NCI-H2196 treated with DMSO at 0.1 percent for 48 hours (cell line): ENCODE measurements around the gene WWOX.
"Not testable (repeated sequence)": the region's sequence is repeated elsewhere in the genome, so short reads cannot be mapped to it uniquely, and the experiment has no call there.

ENCODE experiments used
- DNase-seq: peaks from one replicate; lab custom pipeline; 2025; ENCODE audit not compliant: unreplicated experiment; lab: John Stamatoyannopoulos, UW

The WWOX gene

GRCh38 chr16:78513838-78514237 lies 414.4 kb downstream of the WWOX start:
- DNase-seq = no peak

GRCh38 chr16:78514888-78515287 lies 415.4 kb downstream of the WWOX start:
- not testable (repeated sequence) for DNase-seq

DNA sequence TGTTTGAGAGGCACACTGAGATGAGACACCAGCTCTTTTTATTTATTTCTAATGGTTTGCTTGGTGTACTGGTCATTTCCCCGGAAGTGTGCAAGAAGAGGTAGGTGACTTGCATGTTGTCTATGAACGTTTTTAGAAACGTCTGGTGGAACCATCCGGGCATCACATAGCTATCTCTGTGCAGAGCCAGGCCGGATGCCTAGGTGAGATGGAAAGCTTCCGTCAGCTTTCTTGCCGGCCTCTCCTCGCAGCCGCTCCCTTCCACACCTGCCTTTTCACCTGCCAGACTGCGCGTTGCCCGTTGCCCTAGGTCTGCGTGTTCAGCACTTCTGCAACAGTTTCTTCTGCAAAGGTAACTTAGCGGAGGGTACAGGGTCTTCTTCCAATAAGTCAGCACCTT lies 416.0 kb downstream of the WWOX start:
- no peak for DNase-seq

DNA sequence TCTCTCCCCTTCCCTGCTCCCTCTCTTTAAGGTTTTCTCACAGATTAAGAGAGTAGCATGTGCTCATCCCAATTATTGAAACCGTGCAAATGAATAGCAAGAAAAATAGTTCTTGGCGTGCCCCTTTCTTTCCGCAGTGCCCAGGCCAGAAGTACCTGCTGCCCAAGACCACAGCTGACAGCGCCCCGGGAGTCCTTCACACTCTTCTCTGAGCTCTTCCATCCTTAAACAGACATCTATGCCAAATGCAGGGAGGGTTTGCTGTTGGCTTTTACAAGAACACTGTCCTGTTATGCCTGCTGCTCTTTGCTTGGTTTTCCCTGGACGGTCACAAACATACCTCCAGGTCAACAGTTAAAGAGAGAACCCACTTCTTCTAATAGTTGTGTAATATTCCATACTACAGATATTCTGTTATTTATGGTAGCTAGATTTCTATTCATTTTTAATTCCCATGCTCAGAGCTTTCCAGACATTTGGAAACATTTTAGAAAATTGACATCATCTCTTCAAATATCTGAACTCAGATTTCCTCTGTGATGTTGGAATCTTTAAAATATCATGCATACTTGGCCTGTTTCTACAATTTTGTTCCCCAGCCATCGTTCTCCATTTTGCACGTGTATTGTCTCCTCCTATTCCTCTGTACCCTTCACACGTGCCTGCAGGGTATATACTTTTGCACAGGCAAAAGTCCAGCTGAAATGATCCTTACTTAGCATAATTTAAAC lies 416.7 kb downstream of the WWOX start:
- DNase-seq = no peak

GRCh38 chr16:78519896-78520295 lies 420.4 kb downstream of the WWOX start:
- no peak for DNase-seq

- DNase-seq = no peak
These were observed 421.0 kb downstream of the WWOX start for GRCh38 chr16:78520470-78520869.

- no peak for DNase-seq
These were observed 422.9 kb downstream of the WWOX start for GRCh38 chr16:78522327-78522726.

DNA sequence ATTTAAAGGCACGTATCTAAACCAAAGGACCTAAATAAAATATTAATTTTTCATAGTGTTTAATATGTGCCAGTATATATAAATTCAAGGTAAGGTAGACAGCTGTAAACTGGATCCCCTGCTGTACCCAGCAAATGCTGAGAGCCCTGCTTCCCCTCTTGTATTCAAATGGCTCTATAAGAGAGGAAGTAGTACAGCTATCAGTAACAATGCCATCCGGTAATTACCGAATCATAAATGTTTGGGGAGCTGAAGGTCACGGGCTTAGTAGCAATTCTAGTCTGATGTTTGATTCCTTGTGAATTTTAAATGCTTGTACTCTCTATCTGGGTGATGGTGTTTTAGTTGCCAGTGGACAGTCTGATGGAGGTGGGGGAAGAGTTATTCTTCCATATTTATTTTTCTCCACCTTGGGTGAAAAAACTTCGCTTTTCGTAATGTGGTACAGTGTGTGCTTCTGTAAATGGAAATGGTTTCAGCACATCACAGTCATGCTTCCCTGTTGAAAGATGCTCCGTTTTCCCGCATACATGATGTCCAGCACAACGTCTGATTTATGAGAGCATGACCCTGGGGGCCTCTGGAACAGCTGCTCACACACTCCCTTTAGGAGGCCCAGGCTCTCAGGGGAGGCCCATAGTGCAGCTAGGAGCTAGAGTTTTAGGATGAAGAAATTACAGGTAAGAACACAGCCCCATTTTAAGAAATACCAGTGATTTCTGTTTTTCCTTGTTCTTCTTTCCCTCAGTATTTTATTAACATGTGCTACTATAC lies 423.9 kb downstream of the WWOX start:
- DNase-seq = no peak

- DNase-seq = no peak
These were observed 424.7 kb downstream of the WWOX start for GRCh38 chr16:78524066-78524595.

- no peak for DNase-seq
These were observed 428.8 kb downstream of the WWOX start for GRCh38 chr16:78528265-78528664.

GRCh38 chr16:78529881-78530280 lies 430.4 kb downstream of the WWOX start:
- DNase-seq = no peak

DNA sequence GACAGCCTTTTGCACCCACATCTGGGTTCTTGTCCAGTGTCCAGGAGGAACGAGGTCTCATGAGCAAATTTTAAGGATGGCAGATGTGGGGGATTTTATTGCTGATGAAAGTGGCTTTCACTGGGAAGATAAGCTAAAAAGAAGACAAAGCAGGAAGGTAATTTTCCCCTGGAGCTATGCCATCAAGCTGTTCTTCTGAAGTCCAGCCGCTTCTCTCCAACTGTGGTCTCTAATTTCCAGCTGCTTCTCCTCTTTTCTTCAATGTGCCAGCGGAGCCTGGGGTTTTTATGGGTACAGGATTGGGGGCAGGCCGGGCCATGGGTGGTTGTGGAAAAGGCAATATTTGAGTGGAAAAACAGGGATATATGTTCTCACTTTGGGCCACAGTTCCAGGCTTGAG lies 430.8 kb downstream of the WWOX start:
- DNase-seq = no peak

DNA sequence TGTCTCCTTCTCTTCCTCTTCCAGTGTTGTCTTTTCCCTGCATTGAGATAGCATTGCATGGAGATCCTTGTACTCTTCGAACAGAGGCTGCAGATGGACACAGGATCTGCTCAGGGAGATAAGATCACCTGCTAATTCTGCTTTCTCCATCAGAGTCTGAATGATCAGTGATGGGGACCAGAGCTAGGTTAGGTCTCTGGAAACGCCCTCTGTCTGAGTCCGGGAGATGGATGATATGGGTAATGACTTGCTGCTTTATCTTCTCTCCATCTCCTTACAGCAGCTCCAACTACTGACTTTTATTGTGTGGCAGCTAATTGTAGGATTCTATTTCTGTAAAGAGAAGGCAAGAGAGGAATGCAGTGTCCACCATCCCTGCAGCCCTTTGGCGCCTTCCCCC lies 435.6 kb downstream of the WWOX start:
- no peak for DNase-seq

DNA sequence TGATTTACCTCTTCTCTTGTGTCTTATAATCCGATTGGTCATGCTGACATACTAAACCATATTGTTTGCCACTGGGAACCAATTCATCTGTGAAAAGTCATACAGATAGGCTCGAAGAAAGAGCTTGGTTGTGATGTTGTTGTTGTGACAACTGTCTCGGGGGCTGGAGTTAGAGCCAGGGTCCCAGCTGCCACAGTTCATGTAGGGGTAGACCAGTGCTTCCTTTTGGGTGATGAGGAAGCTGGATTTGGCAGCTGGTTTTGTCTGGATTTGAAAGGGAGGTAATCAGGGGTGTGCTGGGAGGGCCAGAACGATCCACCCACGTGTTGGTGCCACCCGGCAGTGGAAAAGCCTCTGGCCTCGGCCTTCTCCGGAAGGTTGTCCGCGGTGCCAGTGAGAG lies 438.1 kb downstream of the WWOX start:
- no peak for DNase-seq

DNA sequence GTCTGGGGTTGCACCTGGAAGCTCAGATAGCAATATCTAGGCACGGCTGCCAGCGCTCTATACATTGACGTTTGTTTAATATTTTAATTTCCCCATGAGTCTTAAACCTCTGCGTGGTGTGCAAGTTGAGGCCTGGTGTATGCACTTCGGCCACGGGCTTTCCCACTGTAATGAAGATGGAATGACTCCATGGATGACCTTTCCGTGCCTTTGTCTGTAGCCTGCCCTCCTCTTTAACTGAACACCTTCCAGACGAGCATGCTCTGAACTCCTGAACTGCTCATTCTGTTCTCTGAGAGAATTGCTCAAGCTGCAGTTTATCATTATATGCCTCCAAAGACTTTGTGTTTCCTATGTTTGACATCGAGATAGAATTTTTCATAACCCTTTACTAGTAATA lies 438.8 kb downstream of the WWOX start:
- no peak for DNase-seq

GRCh38 chr16:78538919-78539318 lies 439.5 kb downstream of the WWOX start:
- no peak for DNase-seq

DNA sequence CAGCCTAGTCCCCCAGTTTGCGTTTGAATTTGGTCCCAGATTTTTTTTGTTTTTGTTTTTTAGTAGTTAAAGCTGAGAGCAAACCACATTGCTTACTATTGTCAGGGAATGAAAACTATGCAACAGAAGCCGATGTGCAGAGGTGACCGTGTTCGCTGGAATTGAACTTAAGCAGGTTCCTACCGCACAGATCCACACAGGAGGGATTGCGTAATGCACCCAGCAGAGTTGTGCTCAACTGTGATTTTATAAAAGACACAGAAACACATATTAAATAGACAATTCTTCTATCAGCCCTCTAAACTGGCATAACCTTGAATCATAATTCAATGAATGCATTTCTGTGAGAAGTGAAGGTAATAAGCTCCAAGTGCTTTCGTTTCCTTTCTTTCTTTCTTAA lies 443.0 kb downstream of the WWOX start:
- DNase-seq = no peak

- no peak for DNase-seq
These were observed 443.6 kb downstream of the WWOX start for GRCh38 chr16:78543023-78543422.

GRCh38 chr16:78549366-78549765 lies 449.9 kb downstream of the WWOX start:
- no peak for DNase-seq

DNA sequence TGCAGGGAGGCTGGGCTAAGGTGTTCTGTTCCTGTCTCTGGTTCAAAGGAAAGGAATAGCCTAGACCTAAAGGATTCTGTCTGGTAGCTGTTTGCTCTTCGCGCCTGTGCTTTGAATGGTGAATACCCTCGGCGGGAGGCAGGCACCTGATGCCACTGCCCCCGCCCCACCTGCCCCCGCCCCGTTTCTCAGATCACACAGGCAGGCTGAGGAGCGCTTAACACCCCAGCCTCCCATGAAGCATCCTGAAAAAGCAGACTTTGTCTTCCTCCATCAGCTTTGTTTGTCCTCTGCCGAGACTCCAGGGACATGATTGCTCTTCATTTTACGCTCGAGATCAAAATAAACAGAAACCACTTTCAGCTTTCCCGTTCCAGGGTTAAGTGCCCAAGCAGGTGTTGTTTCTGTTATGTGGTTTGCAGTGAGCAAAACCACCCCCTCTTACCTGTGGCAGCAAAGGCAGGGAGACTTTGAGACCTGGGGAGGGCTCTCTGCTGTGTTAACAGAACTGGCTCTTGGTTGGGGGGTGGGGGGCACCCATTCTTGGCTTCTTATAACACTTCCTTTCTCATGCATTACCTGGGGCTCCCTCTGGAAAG lies 452.1 kb downstream of the WWOX start:
- peak; percentile 42 for DNase-seq

DNA sequence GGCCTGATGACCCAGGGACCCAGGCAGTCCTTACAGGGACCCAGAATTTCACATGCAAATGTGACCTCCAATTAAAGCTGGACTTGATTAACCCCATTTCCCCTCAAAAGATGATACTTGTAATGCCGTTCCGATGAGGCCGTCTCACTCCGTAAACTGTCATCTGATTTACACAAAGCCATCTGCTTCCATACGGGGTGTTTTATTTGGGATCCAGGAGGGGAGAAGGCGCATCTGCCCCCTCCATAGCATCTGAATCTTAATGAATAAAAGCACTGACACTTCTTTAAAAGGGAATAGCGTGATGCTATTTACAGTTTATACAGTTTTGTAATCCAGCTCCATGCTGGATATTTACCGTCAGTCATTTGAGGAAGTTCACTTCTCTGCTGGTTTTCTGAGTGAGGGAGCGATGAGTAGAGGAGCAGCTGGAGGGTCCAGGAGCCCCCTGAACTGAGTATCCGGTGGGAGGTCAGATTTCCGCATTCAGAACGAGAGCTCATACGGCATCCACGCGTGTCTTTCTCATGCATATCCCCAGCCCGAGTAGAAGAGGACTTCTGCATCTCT lies 452.7 kb downstream of the WWOX start:
- DNase-seq = no peak

DNA sequence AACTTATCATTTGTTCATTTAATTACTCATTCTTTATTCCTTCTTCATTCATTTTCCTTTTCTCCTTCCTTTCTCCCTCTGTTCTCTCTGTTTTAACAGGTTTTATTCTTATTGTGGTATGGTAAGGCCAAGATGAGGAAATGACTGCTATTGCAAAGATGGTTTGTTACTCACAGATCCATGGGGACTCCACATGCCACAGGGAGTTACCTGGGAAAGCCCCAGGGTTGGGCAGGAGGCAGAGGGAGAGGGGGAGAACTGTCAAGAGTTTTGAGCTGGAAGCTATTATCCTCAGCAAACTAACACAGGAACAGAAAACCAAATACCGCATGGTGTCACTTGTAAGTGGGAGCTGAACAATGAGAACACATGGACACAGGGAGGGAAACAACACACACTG lies 453.3 kb downstream of the WWOX start:
- DNase-seq = no peak
